Lung (tissue), 12 donors: Measurements from ENCODE around the gene PTPRJ. TPM values are rescaled to one million over a fixed set of nuclear protein-coding genes. Genes with fewer than 3 reads are reported as not detected.

Experiments
- ATAC-seq: fragments of 200-7000 bp; cut with Tn5 transposase; one replicate; pipeline ENCODE4 v1.9.1; 2020; ENCODE audit warnings: moderate number of reproducible peaks; ENCODE audit not compliant: insufficient read depth, low FRiP score
- DNase-seq, 3 donors: peaks; one replicate each; pipeline ENCODE4 v3.0.0-alpha.2; 2013 to 2017
- H3K27ac ChIP-seq, 2 donors: one replicate each; pipeline ENCODE4 v1.5.1; 2013; ENCODE audit warnings: mild to moderate bottlenecking in 2 of 2, moderate library complexity in 2 of 2, control low read depth in 1 of 2, inconsistent platforms in 1 of 2, low read depth in 1 of 2, low read length in 1 of 2
- H3K27me3 ChIP-seq, 3 donors: one replicate each; pipeline ENCODE4 v1.5.1; 2013; ENCODE audit warnings: low read length in 2 of 3; ENCODE audit not compliant: control insufficient read depth in 3 of 3, insufficient read depth in 3 of 3
- H3K36me3 ChIP-seq, 4 donors: one replicate each; pipeline ENCODE4 v1.5.1; 2013; ENCODE audit warnings: low read length in 4 of 4, mild to moderate bottlenecking in 1 of 4, moderate library complexity in 1 of 4; ENCODE audit not compliant: control insufficient read depth in 4 of 4, insufficient read depth in 4 of 4
- H3K4me1 ChIP-seq, 5 donors: one replicate each; pipeline ENCODE4 v1.5.1; 2013; ENCODE audit warnings: low read length in 5 of 5, mild to moderate bottlenecking in 2 of 5, moderate library complexity in 1 of 5; ENCODE audit not compliant: control insufficient read depth in 5 of 5, insufficient read depth in 5 of 5
- H3K4me3 ChIP-seq: one replicate; pipeline ENCODE4 v1.5.1; 2013; ENCODE audit warnings: mild to moderate bottlenecking, control low read depth, moderate library complexity
- H3K9ac ChIP-seq, 2 donors: one replicate each; pipeline ENCODE4 v1.5.1; 2013; ENCODE audit warnings: low read length in 2 of 2, control low read depth in 1 of 2; ENCODE audit not compliant: insufficient read depth in 1 of 2
- H3K9me3 ChIP-seq, 4 donors: one replicate each; pipeline ENCODE4 v1.5.1; 2013; ENCODE audit warnings: low read length in 3 of 4, mild to moderate bottlenecking in 1 of 4, moderate library complexity in 1 of 4; ENCODE audit not compliant: control insufficient read depth in 4 of 4, insufficient read depth in 3 of 4
- CTCF ChIP-seq: IDR thresholded peaks from 2 replicates; pipeline ENCODE4 v1.5.1; 2012; ENCODE audit warnings: mild to moderate bottlenecking; ENCODE audit errors: control extremely low read depth, extremely low read depth
- WGBS, 2 donors: extraction: QIAGEN DNeasy Blood & Tissue Kit; methylation state at CpG; one replicate each; pipeline ENCODE4 v1.1.7; 2013; 5-methylcytosine and 5-hydroxymethylcytosine counted together
- polyA plus RNA-seq, 2 donors: library from polyadenylated mRNA; stranded (reverse); fragments of 200-250 nt; gene quantifications; one replicate each; pipeline ENCODE4 v1.2.1, GENCODE V29; 2013
- total RNA-seq, 2 donors: library from RNA; depleted of rRNA in 1 of 2; stranded (reverse); fragments of >200 nt in 1 of 2; gene quantifications; one replicate each; pipeline ENCODE4 v1.2.1, GENCODE V29; 2014 to 2021
- donor health status: control.
- donor health status: control.
- donor health status: Bipolar disorder and iron deficiency.
- donor health status: healthy.
- donor health status: DM: yes; HTN: yes; CAD: no.

The PTPRJ gene
- total and polyA plus RNA-seq, 4 donors = 3.9 to 51.4 (median 32.0) TPM

GRCh38 chr11:48164836-48165235 lies 184.5 kb downstream of the PTPRJ start:
- Histone ChIP-seq H3K9me3 (no peaks in the 10 kb centered on the region), H3K9ac (no peak overlapping the region), H3K4me3 (no peak overlapping the region), H3K4me1 (peaks cover 0 to 32% (median 4%) of the 10 kb centered on the region in 5 donors), H3K27me3 (no peaks in the 10 kb centered on the region), H3K36me3 (peaks cover 0 to 16% (median 0%) of the 10 kb centered on the region in 4 donors), H3K27ac (no peak overlapping the region)
- DNase-seq (no peak), ATAC-seq (no peak)
- TF ChIP-seq CTCF = no peak

GRCh38 chr11:48165426-48165825 lies 185.1 kb downstream of the PTPRJ start:
- Histone ChIP-seq H3K27me3 (no peaks in the 10 kb centered on the region), H3K27ac (no peak overlapping the region), H3K4me3 (no peak overlapping the region), H3K9me3 (no peaks in the 10 kb centered on the region), H3K36me3 (peaks cover 0 to 16% (median 0%) of the 10 kb centered on the region in 4 donors), H3K9ac (no peak overlapping the region), H3K4me1 (peaks cover 0 to 37% (median 9%) of the 10 kb centered on the region in 5 donors)
- no peak for ATAC-seq
- WGBS, 2 donors = 85 to 96% methylated on average over 3 of the region's 3 CpGs
- DNase-seq = no peak
- no peak for TF ChIP-seq CTCF

- ATAC-seq (no peak), DNase-seq (no peak)
- TF ChIP-seq CTCF = no peak
- WGBS, 2 donors = 95 to 96% methylated on average over 6 of the region's 6 CpGs
- H3K27me3 ChIP-seq = no peaks in the 10 kb centered on the region
- H3K9me3 ChIP-seq = no peaks in the 10 kb centered on the region
- peaks cover 0 to 14% (median 0%) of the 10 kb centered on the region in 4 donors for H3K36me3 ChIP-seq
- H3K4me1 ChIP-seq = peaks cover 0 to 36% (median 10%) of the 10 kb centered on the region in 5 donors
- no peak overlapping the region for H3K27ac ChIP-seq
- H3K9ac ChIP-seq = no peak overlapping the region
- H3K4me3 ChIP-seq = no peak overlapping the region
Observed at GRCh38 chr11:48167380-48167779, 187.0 kb downstream of the PTPRJ start.

GRCh38 chr11:48168815-48169214 lies 188.5 kb downstream of the PTPRJ start:
- Histone ChIP-seq H3K36me3 (peaks cover 0 to 10% (median 0%) of the 10 kb centered on the region in 4 donors), H3K27me3 (no peaks in the 10 kb centered on the region), H3K4me3 (no peak overlapping the region), H3K27ac (peak overlapping the region in 1 of 2 donors; percentile 65), H3K9ac (no peak overlapping the region), H3K9me3 (no peaks in the 10 kb centered on the region), H3K4me1 (peaks cover 0 to 28% (median 10%) of the 10 kb centered on the region in 5 donors)
- WGBS, 2 donors = 90 to 91% methylated on average over 6 of the region's 6 CpGs
- no peak for DNase-seq
- no peak for ATAC-seq
- no peak for TF ChIP-seq CTCF
